Tibial artery (tissue), 4 donors: Measurements from ENCODE around the gene CDC20.
"Not testable (repeated sequence)": the region's sequence is repeated elsewhere in the genome, so short reads cannot be mapped to it uniquely, and the experiment has no call there.

ENCODE experiments used
- DNase-seq, 2 donors: peaks; one replicate each; pipeline ENCODE4 v3.0.0-alpha.2; 2019
- H3K27ac ChIP-seq, 2 donors: fragments of 200-600 bp; sonication (generic) in 1 of 2; 1 replicate in 1 of 2; 2 replicates in 1 of 2; pipeline ENCODE4 v1.5.1; 2018 to 2019; ENCODE audit warnings: mild to moderate bottlenecking in 1 of 2
- H3K27me3 ChIP-seq, 2 donors: fragments of 200-600 bp; sonication (generic) in 1 of 2; one replicate each; pipeline versions ENCODE4 v1.5.1 to v1.6.0; 2016 to 2019
- H3K36me3 ChIP-seq, 3 donors: fragments of 200-600 bp; sonication (generic) in 2 of 3; one replicate each; pipeline ENCODE4 v1.5.1; 2016 to 2019; ENCODE audit warnings: mild to moderate bottlenecking in 2 of 3
- H3K4me1 ChIP-seq, 4 donors: fragments of 200-600 bp; sonication (generic) in 2 of 4; 1 replicate in 3 of 4; 2 replicates in 1 of 4; pipeline ENCODE4 v1.5.1; 2016 to 2019
- H3K4me3 ChIP-seq, 2 donors: fragments of 200-600 bp; sonication (generic) in 1 of 2; 1 replicate in 1 of 2; 2 replicates in 1 of 2; pipeline ENCODE4 v1.5.1; 2018 to 2019; ENCODE audit warnings: mild to moderate bottlenecking in 2 of 2
- H3K9me3 ChIP-seq, 3 donors: fragments of 200-600 bp; sonication (generic) in 1 of 3; one replicate each; pipeline ENCODE4 v1.5.1; 2016 to 2019
- intact Hi-C: fragments of 100-400 bp; cut with DNase I; formaldehyde crosslinking; loops from one replicate; pipeline ENCODE4 v1.15.0; 2023; ENCODE audit warnings: low total_unique reads
- TF ChIP-seq, protein P1 (sequence below), 2 experiments: fragments of 200-600 bp in 1 of 2; fragments of 450-650 bp in 1 of 2; IDR thresholded peaks; one replicate each; pipeline ENCODE4 v1.5.1; 2017 to 2019; ENCODE audit warnings: antibody characterized with exemption in 2 of 2, mild to moderate bottlenecking in 1 of 2, moderate library complexity in 1 of 2

CDC20 gene

DNA sequence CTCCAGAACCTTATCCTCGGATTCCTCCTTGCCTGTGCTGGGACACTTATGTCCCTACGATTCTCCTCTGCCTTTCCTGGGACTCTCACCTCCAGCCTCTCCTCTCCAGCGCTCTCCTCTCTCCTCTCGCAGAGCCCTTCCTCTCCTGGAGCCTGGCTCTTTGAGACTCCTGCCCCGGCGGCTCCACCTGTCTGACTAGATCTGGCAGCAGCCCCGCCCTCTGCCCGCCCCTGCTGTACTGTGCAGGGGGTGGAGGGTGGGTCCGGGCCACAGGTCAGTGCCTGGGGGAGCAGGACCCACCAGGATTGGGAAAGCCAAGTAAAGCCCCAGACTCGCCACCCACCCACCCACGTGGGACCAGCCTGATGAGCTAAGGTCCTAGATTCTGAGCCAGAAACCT, 7.4 kb downstream of the CDC20 start:
- H3K4me1 ChIP-seq = peaks cover 0 to 32% (median 27%) of the 10 kb centered on the region in 4 donors
- TF ChIP-seq, protein P1, sequence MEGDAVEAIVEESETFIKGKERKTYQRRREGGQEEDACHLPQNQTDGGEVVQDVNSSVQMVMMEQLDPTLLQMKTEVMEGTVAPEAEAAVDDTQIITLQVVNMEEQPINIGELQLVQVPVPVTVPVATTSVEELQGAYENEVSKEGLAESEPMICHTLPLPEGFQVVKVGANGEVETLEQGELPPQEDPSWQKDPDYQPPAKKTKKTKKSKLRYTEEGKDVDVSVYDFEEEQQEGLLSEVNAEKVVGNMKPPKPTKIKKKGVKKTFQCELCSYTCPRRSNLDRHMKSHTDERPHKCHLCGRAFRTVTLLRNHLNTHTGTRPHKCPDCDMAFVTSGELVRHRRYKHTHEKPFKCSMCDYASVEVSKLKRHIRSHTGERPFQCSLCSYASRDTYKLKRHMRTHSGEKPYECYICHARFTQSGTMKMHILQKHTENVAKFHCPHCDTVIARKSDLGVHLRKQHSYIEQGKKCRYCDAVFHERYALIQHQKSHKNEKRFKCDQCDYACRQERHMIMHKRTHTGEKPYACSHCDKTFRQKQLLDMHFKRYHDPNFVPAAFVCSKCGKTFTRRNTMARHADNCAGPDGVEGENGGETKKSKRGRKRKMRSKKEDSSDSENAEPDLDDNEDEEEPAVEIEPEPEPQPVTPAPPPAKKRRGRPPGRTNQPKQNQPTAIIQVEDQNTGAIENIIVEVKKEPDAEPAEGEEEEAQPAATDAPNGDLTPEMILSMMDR (IDR thresholded peaks at IDR 0.05) = no peak
- intact Hi-C loops = loop anchor here (10.0 kb wide), 1 partner anchor 191 kb away; the partner anchor contains the start of genes CFAP57 and EBNA1BP2
- no peaks in the 10 kb centered on the region for H3K27me3 ChIP-seq
- peak overlapping the region in 1 of 2 donors; percentile 96 for H3K4me3 ChIP-seq
- H3K36me3 ChIP-seq = peaks cover 29 to 47% (median 35%) of the 10 kb centered on the region in 3 donors
- H3K9me3 ChIP-seq = no peaks in the 10 kb centered on the region
- peak in 1 of 2 donors; percentile 24 for DNase-seq
- peak overlapping the region; percentile 93 to 97 for H3K27ac ChIP-seq

DNA sequence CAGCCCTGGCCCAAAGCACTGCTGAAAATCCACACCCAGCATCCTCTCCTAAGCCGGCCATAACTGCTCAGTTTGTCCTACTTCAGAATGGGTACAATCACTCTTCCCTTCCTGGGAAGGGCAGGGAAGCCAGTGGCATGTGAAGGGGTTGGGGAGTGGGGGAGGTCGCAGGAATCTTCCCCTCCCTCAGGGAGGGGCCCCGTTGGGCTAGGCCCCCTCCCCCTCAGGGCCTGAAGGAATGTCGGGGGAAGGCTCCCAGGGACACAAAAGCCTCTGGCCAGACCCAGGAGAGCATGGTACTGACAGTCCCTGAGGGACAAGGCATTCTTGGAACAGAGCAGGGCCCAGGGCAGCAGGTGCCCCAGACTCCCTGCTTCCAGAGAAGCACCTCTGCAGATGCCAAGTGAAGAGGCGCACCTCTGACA, 7.8 kb downstream of the CDC20 start:
- DNase-seq = no peak
- TF ChIP-seq, protein P1 (IDR thresholded peaks at IDR 0.05) = no peak
- H3K4me3 ChIP-seq = peak overlapping the region; percentile 77 to 96
- H3K4me1 ChIP-seq = peaks cover 0 to 32% (median 27%) of the 10 kb centered on the region in 4 donors
- peaks cover 29 to 42% (median 31%) of the 10 kb centered on the region in 3 donors for H3K36me3 ChIP-seq
- H3K9me3 ChIP-seq = no peaks in the 10 kb centered on the region
- no peaks in the 10 kb centered on the region for H3K27me3 ChIP-seq
- intact Hi-C loops = loop anchor here (10.0 kb wide), 1 partner anchor 192 kb away; the partner anchor contains the start of genes CFAP57 and EBNA1BP2
- H3K27ac ChIP-seq = peak overlapping the region; percentile 93 to 97

DNA sequence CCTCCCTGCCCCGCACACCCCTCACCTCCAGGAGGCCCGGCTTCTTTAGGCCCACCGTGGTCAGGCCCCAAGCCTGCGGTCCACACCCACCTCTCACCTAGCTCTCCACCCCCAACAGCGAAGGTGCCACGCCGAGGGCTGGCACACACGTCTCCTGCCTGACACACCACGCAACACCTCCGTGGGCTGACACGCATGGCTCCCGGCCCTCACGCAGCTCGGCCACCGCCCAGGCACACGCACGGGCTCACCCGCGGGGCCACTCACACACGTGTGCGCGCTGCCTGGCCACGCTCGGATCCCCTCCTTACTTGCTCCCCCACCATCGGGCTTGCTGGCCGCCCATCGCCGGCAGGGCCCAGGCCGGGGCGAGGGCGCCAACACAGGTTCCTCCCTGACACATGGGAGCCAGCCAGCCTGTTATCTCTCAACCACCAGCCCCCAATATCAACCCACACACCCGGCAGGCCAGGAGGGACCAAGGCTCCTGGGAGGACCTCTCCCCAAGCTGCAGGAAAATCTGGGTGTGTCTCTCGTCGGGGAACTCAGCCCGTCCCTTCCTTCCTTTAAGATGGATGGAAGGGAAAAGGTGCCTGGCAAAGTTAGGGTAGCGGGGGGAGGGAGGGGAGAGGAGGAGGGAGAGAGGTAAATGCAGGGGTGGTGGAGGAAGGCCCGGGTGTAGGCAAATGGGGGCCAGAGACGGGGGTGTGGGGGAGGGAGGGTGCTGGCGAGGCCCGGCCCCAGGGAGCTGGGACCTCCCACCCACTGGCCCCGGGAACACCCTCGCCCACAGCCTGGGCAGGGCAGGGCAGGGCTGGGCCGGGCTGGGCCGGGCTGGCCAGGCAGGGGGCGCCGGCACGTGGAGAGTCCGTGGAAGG, 8.5 kb downstream of the CDC20 start:
- H3K36me3 ChIP-seq = peaks cover 29 to 36% (median 31%) of the 10 kb centered on the region in 3 donors
- TF ChIP-seq, protein P1 (IDR thresholded peaks at IDR 0.05) = no peak
- intact Hi-C loops = loop anchor here (10.0 kb wide), 1 partner anchor 192 kb away; the partner anchor contains the start of genes CFAP57 and EBNA1BP2
- H3K9me3 ChIP-seq = no peaks in the 10 kb centered on the region
- H3K27ac ChIP-seq = peak overlapping the region; percentile 93 to 97
- peaks cover 0 to 32% (median 27%) of the 10 kb centered on the region in 4 donors for H3K4me1 ChIP-seq
- H3K27me3 ChIP-seq = no peaks in the 10 kb centered on the region
- peak; percentile 25 to 74 for DNase-seq
- H3K4me3 ChIP-seq = peak overlapping the region; percentile 77 to 96

DNA sequence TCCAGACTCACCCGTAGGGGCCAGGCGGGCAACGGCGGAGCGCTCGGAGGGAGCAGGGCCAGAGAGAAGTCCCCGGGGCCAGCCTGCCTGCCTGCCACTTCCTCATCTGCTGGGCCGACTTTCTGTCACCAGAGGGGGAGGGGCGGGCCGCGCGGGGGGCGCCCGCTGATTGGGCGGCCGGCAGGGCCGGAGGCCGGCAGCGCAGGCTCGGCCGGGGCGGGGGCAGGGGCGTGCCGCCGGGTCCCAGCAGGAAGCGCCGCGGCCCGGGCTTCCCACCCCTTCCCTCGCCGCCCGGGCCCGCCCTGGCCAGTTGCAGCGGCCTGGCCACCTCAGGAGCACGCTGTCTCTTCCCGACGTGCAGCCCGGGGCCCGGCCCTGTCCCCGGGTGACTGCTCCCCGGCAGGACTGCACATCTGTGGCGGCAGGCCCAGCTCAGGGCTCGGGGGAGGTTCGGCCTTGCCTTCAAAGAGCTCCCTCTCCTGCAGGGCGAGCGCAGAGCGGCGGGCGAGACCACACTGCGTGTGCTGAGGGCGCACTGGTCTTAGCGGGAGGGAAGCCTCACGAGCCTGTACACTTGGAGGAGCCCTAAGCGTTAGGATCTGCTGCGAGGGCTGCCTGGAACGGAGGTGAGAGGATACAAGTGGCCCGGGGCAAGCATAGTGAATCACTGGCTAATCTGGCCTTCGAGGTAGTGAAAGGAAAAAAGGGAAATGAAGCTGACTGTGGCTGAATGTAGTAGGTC, 9.3 kb downstream of the CDC20 start, which contains the start of gene ELOVL1:
Gene ELOVL1, minus strand, starts transcription at position 108 of the 742 bp plus-strand sequence. CDS start 2,402 bp downstream, outside the sequence.
- TF ChIP-seq, protein P1 (IDR thresholded peaks at IDR 0.05) = peak in 1 of 2 experiments; percentile 11
- DNase-seq = peak; percentile 89 to 97
- Histone ChIP-seq H3K27me3 (no peaks in the 10 kb centered on the region), H3K4me3 (peak within 1 kb of the TSS; percentile 77 to 96), H3K27ac (peak within 1 kb of the TSS; percentile 93 to 97), H3K36me3 (peaks cover 23 to 28% (median 24%) of the 10 kb centered on the region in 3 donors), H3K4me1 (peaks cover 0 to 32% (median 27%) of the 10 kb centered on the region in 4 donors), H3K9me3 (no peaks in the 10 kb centered on the region)
- intact Hi-C loops = loop anchor here (10.0 kb wide), 1 partner anchor 193 kb away; the partner anchor contains the start of genes CFAP57 and EBNA1BP2

DNA sequence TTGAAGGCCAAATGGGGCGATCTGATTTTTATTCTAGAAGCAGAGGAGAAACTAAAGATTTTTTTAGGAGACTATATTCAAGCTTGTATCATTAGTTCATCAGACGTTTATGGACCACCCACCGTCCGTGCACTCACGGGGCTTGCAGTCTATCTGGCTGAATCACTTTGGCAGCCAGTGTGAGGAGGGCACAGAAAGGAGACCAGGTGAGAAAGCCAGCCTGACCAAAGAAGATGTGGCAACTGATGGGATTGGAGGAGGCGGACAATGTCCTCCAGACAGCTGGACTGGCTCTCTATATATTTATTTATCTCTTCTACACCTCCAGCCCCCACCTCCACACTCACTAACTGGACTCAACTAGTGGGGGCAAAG, 9.9 kb downstream of the CDC20 start:
- Histone ChIP-seq H3K27me3 (no peaks in the 10 kb centered on the region), H3K36me3 (peaks cover 17 to 26% (median 18%) of the 10 kb centered on the region in 3 donors), H3K27ac (peak overlapping the region; percentile 93 to 97), H3K4me1 (peaks cover 0 to 32% (median 27%) of the 10 kb centered on the region in 4 donors), H3K9me3 (no peaks in the 10 kb centered on the region), H3K4me3 (peak overlapping the region; percentile 77 to 96)
- TF ChIP-seq, protein P1 (IDR thresholded peaks at IDR 0.05) = no peak
- intact Hi-C loops = loop anchor here (10.0 kb wide), 1 partner anchor 194 kb away; the partner anchor contains the start of genes CFAP57 and EBNA1BP2
- no peak for DNase-seq

DNA sequence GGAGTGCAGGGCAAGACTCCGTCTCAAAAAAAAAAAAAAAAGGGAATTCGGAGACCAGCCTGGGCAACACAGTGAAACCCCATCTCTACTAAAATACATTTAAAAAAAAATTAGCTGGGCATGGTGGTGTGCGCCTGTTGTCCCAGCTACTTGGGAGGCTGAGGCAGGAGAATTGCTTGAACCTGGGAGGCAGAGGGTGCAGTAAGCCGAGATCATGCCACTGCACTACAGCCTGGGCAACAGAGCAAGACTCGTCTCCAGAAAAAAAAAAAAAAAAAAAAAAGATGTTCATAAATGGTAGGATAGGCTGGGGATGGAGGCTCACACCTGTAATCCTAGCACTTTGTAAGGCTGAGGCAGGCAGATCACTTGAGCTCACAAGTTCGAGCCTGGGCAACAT, 11.0 kb downstream of the CDC20 start:
- not testable (repeated sequence) for DNase-seq, H3K9me3 ChIP-seq, H3K4me3 ChIP-seq, H3K27ac ChIP-seq, H3K27me3 ChIP-seq
- Histone ChIP-seq H3K4me1 (peaks cover 0 to 32% (median 27%) of the 10 kb centered on the region in 4 donors), H3K36me3 (peaks cover 7 to 17% (median 9%) of the 10 kb centered on the region in 3 donors)
- intact Hi-C loops = loop anchor here (10.0 kb wide), 1 partner anchor 195 kb away; the partner anchor contains the start of genes CFAP57 and EBNA1BP2
